MM.1S (cell line): ENCODE measurements around the gene MLPH.

Experiments used
- CTCF ChIP-seq: fragments of 300-600 bp; sonication (generic); IDR thresholded peaks from 2 replicates; pipeline ENCODE4 v1.5.1; 2016; ENCODE audit warnings: antibody characterized with exemption, low read length, mixed read lengths
- EZH2phosphoT487 ChIP-seq: fragments of 300-600 bp; sonication (generic); IDR thresholded peaks from 2 replicates; pipeline ENCODE4 v1.6.1; 2018; ENCODE audit warnings: antibody characterized with exemption, low read length

GRCh38 chr2:237497838-237498186 is 10.8 kb downstream of the MLPH start:
- TF ChIP-seq CTCF = no peak
- TF ChIP-seq EZH2phosphoT487 = no peak
